HG02798 (cell line): Measurements from ENCODE around the gene TEAD1.

ENCODE experiments used
- ATAC-seq: cut with Tn5 transposase; IDR thresholded peaks from one replicate; pipeline ENCODE4 v1.9.1; 2021; ENCODE audit warnings: mild to moderate bottlenecking; ENCODE audit not compliant: unreplicated experiment, poor library complexity

Gene TEAD1

DNA sequence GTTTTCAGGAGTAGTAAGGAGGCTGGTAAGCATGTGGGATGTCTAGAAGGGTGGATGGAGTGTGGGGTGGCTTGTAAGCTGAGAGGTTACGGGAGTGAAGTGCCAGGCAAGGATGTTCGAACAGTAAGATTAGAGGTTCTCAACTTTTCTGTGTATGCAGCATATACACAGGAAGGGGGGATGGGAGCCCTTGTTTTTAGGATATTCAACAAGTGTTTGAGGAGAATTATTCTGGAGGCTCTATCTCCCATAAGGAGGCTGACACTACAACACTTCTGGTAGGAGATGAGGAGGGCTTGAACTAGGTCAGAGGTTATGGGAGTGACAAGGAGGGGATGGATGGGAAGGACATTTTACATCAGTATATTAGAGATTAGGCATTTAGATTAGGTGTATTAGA is 109.5 kb downstream of the TEAD1 start:
- no peak for ATAC-seq

DNA sequence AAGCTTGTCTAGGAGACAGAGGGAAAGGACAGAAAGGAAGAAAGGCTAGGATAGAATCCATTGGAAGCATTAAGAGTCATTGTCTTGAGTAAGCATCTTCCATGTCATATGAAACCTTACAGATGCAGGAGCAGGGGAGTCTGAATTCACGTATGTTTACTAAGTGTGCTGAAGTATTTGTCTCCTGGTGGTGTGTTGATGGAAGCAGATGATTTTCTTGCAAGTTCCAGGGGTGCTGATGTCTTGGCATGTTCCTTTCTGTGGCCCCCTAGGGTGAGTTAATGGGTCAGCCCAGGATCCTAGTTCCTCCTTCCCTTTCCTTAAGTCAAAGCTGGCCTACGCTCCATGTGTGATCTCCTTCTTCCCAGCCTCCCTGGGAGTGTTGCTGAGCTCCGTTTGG is 110.2 kb downstream of the TEAD1 start:
- ATAC-seq, result no peak

GRCh38 chr11:12784987-12785386 is 110.8 kb downstream of the TEAD1 start:
- no peak for ATAC-seq

GRCh38 chr11:12785901-12786300 is 111.7 kb downstream of the TEAD1 start:
- ATAC-seq, result no peak

- no peak for ATAC-seq
Measured at GRCh38 chr11:12786450-12786849, 112.2 kb downstream of the TEAD1 start.

GRCh38 chr11:12786891-12787290 is 112.7 kb downstream of the TEAD1 start:
- no peak for ATAC-seq

DNA sequence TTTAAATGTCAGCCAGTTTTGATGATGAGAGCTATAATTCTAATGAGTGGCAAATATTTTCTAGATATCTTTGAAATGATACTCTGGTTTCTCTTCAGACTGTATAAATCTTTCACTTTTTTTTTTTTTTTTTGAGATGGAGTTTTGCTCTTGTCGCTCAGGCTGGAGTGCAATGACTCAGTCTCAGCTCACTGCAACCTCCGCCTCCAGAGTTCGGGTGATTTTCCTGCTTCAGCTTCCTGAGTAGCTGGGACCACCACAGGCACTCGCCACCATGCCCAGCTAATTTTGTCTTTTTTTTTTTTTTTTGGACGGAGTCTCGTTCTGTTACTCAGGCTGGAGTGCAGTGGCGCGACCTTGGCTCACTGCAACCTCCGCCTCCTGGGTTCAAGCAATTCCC is 113.6 kb downstream of the TEAD1 start:
- no peak for ATAC-seq

DNA sequence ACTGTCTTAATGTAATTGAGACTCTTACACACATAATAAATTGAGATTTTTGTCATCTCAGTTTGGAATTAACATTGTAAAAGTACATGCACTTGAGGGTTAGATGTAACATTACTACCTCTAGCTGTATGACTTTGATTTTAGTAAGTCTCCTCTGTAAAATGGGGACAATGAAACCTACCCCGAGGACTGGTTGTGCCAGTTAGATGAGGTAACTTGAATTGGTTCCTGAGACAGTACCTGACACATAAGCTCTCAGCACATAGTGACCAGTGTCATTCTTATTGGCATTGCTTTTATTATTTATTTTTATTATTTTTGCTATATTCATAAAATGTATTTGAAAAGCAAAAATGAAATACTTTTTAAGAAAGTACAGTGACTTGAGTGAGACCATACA is 114.8 kb downstream of the TEAD1 start:
- no peak for ATAC-seq

GRCh38 chr11:12789596-12790215 is 115.5 kb downstream of the TEAD1 start:
- no peak for ATAC-seq

- no peak for ATAC-seq
Measured at GRCh38 chr11:12790861-12791616, 116.8 kb downstream of the TEAD1 start.

GRCh38 chr11:12792018-12792417 is 117.8 kb downstream of the TEAD1 start:
- no peak for ATAC-seq

DNA sequence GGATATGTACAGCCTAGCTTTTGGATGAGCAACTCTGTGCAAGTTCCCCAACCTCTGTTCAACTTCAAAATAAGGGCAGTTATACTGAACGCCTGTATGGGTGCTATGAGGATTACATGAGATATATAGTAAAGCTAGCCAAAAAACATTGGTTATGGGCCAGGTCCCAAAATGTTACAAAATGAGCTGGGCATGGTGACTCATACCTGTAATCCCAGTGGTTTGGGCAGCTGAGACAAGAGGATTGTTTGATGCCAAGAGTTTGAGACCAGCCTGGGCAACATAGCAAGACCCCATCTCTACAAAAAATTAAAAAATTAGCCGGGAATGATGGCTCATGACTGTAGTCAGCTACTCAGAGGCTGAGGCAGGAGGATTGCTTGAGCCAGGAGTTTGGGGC is 118.4 kb downstream of the TEAD1 start:
- no peak for ATAC-seq

- no peak for ATAC-seq
Measured at GRCh38 chr11:12793065-12793464, 118.8 kb downstream of the TEAD1 start.

GRCh38 chr11:12793506-12793905 is 119.3 kb downstream of the TEAD1 start:
- no peak for ATAC-seq

GRCh38 chr11:12794576-12795230 is 120.5 kb downstream of the TEAD1 start:
- ATAC-seq, result no peak

- no peak for ATAC-seq
Measured at GRCh38 chr11:12797996-12798395, 123.8 kb downstream of the TEAD1 start.

- no peak for ATAC-seq
Measured at GRCh38 chr11:12798609-12799011, 124.4 kb downstream of the TEAD1 start.

GRCh38 chr11:12799334-12799835 is 125.2 kb downstream of the TEAD1 start:
- ATAC-seq, result no peak

DNA sequence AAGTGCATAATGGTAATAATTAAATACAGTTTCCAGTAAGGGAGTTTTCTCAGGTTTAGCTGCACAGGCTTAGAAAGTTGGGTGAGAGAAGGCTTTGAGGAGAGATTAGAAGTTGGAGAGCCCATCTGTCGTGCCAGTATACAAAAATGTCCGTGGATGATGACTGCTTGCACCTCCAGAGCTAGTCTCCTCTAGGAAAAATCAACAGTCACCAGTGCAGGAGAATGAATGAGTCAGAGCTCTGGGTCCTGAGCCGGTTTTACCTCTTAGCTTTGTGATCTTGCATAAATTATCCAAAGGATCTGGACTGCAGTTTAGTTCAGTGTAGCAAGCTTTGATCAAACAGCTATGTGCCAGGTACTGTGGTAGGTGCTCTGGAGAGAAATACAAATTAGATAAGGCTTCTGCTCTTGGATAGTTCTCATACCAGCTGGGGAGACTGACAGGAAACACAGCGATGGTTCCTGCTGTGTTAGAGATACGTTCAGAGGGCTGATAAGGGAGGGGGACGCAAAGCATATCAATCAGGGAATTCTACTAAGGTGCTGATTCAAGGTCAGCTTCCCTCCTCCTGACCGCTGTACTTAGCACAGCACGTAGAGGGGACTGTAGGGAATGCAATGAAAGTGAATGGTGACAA is 125.9 kb downstream of the TEAD1 start:
- no peak for ATAC-seq

DNA sequence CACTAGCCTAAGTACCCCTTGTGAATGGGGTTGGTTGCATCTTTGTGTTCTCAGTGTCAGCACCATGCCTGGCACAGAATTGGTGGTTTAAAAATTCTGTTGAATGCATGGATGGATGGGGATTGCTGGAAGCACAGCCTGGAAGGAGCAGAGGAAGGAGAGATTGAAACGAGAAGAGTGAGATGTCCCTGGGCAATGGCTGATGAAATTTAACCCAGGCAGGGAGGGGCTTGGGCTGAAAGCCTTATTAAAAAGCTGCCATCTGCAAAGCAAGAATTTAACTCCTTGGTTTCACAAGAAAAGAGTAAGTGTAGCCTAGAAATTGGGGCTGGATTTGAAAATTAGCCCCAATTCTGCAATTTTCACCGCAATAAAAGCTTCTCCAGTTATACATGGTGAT is 126.7 kb downstream of the TEAD1 start:
- no peak for ATAC-seq

DNA sequence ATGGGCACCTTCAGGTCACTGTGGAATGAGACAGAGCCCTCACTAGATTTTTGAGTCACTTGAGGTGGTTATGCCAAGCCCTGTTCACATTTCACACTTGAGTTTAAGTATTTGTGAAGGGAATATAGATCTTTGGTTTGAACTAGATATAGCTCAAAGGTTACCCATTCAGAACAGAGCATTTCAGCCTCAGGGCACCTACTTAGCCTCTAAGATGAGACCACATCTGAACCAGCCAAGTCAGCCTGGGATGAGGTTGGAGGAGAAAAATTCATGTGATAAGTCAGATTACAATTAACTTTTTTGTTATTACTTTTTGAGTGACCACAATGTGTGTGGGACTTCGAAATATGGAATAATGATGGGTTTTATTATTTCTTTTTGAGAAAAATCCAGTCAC is 127.8 kb downstream of the TEAD1 start:
- ATAC-seq, result no peak
